ENCODE measurements around the gene KDM1B. TPM values are rescaled to one million over a fixed set of nuclear protein-coding genes. Genes with fewer than 3 reads are reported as not detected.
"Not testable (repeated sequence)": the region's sequence is repeated elsewhere in the genome, so short reads cannot be mapped to it uniquely, and the experiment has no call there.

Gene KDM1B
- total RNA-seq, 2 donors from 2014 or later = 8.4 to 8.7 TPM

DNA sequence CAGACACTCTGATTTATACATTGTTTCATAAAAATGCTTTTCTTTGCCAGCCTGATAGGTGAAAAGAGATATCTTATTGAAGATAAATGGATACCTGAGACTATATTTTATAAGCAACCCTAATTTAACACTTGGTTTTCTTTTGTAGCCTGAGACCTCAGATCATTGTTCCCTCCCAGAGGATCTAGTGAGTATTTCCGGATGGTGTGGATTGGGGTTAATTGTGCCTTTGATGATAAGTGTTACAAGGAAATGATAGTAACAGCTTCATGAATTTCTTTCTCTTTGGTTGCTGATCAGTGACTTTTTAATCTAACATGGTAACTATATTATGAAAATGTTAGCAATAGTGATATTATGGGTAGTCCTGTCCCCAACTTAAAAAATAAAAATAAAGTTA, 30.4 kb downstream of the KDM1B start:
- Mint-ChIP-seq H3K4me3 (no peak overlapping the region), H3K36me3 (ENCODE audit: low read depth) (no peaks in the 10 kb centered on the region), H3K4me1 (no peaks in the 10 kb centered on the region), H3K27ac (no peak overlapping the region), H3K27me3 (no peaks in the 10 kb centered on the region)
- H3K9me3 ChIP-seq (ENCODE audit: control insufficient read depth, low read length, poor library complexity, severe bottlenecking) = no peaks in the 10 kb centered on the region
- ATAC-seq (no peak), DNase-seq (no peak)

GRCh38 chr6:18186033-18186432, 30.8 kb downstream of the KDM1B start:
- Mint-ChIP-seq H3K36me3 (ENCODE audit: low read depth) (no peaks in the 10 kb centered on the region), H3K4me1 (no peaks in the 10 kb centered on the region), H3K27me3 (no peaks in the 10 kb centered on the region), H3K27ac (no peak overlapping the region), H3K4me3 (no peak overlapping the region)
- H3K9me3 ChIP-seq (ENCODE audit: control insufficient read depth, low read length, poor library complexity, severe bottlenecking) = no peaks in the 10 kb centered on the region
- ATAC-seq (no peak), DNase-seq (no peak)

GRCh38 chr6:18186540-18187250, 31.5 kb downstream of the KDM1B start:
- ATAC-seq (no peak), DNase-seq (no peak)
- H3K27ac Mint-ChIP-seq = no peak overlapping the region
- H3K9me3 ChIP-seq (ENCODE audit: control insufficient read depth, low read length, poor library complexity, severe bottlenecking) = no peaks in the 10 kb centered on the region
- H3K36me3 Mint-ChIP-seq (ENCODE audit: low read depth) = no peaks in the 10 kb centered on the region
- H3K4me3 Mint-ChIP-seq = no peak overlapping the region
- H3K27me3 Mint-ChIP-seq = no peaks in the 10 kb centered on the region
- H3K4me1 Mint-ChIP-seq = no peaks in the 10 kb centered on the region

DNA sequence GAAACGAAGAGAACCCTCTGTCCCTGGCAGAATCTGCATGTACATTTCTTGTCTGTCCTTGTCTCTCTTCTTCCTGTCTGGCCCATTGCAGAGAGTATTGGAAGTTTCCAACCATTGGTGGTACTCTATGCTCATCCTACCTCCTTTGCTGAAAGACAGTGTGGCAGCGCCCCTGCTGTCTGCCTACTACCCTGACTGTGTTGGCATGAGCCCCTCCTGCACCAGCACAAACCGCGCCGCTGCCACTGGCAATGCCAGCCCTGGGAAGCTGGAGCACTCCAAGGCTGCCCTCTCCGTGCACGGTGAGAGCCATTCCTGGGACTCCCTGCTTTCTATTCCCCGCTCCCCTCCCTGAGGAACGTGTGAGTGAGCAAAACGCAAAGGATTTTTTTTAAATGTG, 32.5 kb downstream of the KDM1B start:
- Mint-ChIP-seq H3K36me3 (ENCODE audit: low read depth) (no peaks in the 10 kb centered on the region), H3K27ac (no peak overlapping the region), H3K4me3 (no peak overlapping the region), H3K4me1 (no peaks in the 10 kb centered on the region), H3K27me3 (no peaks in the 10 kb centered on the region)
- DNase-seq (no peak), ATAC-seq (no peak)
- H3K9me3 ChIP-seq (ENCODE audit: control insufficient read depth, low read length, poor library complexity, severe bottlenecking) = no peaks in the 10 kb centered on the region

DNA sequence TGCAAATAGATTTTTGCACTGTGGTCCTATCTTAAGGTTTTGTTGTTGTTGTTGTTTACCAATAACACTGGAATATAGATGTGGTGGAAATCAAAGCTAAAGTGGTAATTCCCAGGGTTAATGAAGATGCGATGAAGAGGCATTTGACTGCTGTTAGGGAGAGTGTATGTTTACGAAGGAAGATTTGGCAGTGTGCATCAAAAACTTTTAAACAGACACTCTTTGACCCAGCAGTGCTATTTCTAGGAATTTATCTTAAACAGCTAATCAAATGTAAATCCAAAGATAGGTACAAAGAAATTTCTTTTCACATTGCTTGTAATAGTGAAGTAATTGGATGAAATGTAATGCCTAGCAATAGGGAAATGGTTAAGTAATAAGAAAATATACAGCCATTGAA, 34.0 kb downstream of the KDM1B start:
- no peak for ATAC-seq
- Mint-ChIP-seq H3K36me3 (ENCODE audit: low read depth) (no peaks in the 10 kb centered on the region), H3K27ac (no peak overlapping the region), H3K27me3 (no peaks in the 10 kb centered on the region), H3K4me3 (no peak overlapping the region), H3K4me1 (no peaks in the 10 kb centered on the region)
- H3K9me3 ChIP-seq (ENCODE audit: control insufficient read depth, low read length, poor library complexity, severe bottlenecking) = no peaks in the 10 kb centered on the region
- no peak for DNase-seq

DNA sequence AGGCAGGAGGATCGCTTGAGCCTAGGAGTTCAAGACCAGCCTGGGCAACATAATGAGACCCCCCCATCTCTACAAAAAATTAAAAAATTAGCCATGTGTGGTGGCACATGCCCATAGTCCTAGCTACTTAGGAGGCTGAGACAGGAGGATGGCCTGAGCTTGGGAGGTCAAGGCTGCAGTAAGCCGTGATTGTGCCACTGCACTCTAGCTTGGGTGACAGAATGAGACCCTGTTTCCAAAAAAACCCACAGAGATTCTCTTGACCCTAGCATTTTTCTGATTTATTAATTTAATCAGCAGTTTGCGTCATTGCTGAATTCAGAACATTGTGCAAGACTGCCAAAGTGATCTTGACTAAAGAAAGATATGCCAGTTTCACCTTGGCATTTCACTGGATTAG, 36.8 kb downstream of the KDM1B start:
- H3K9me3 ChIP-seq (ENCODE audit: control insufficient read depth, low read length, poor library complexity, severe bottlenecking) = no peaks in the 10 kb centered on the region
- H3K4me1 Mint-ChIP-seq = peaks cover 2% of the 10 kb centered on the region
- no peak overlapping the region for H3K4me3 Mint-ChIP-seq
- ATAC-seq (no peak), DNase-seq (no peak)
- H3K27me3 Mint-ChIP-seq = no peaks in the 10 kb centered on the region
- no peak overlapping the region for H3K27ac Mint-ChIP-seq
- H3K36me3 Mint-ChIP-seq (ENCODE audit: low read depth) = peaks cover 5% of the 10 kb centered on the region

DNA sequence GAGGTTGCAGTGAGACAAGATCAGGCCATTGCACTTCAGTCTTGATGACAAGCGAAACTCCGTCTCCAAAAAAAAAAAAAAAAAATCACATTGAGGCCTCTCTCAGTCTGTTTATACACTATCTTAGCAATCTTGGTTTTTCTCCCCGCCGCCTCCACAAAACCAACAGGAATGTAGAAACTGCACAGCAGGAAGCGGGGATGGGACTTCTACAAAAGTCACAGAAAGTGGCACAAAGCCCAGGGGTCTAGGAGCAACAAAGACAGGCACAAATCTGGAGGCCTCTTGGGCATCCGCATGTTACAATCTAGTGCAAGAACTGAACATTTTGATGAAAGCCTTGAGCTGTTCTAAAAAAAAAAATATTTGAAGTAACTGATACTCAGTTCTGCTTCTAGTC, 48.6 kb downstream of the KDM1B start:
- H3K4me1 Mint-ChIP-seq = peaks cover 4% of the 10 kb centered on the region
- no peak for ATAC-seq
- no peaks in the 10 kb centered on the region for H3K9me3 ChIP-seq (ENCODE audit: control insufficient read depth, low read length, poor library complexity, severe bottlenecking)
- H3K36me3 Mint-ChIP-seq (ENCODE audit: low read depth) = peaks cover 3% of the 10 kb centered on the region
- H3K4me3 Mint-ChIP-seq = no peak overlapping the region
- no peak overlapping the region for H3K27ac Mint-ChIP-seq
- no peaks in the 10 kb centered on the region for H3K27me3 Mint-ChIP-seq
- DNase-seq = no peak

DNA sequence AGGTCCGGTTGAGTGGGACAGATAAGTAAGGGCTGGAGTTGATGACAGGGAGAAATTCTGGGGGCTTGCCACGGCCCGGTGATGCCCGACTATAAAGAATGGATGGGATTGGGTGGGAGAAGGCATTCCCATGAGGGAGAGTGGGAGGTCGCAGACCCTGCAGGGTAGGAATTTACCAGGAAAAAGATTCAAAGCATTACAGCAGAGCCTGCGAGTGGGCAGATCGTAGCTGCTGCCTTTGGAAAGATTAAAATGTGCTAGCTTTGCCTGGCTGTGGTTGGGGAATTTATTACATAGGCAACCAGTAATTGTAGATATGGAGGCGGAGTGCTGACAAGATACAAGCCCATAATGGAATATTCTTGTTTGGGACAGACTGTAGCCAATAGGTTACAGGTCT, 49.5 kb downstream of the KDM1B start:
- no peak overlapping the region for H3K27ac Mint-ChIP-seq
- ATAC-seq (no peak), DNase-seq (no peak)
- H3K27me3 Mint-ChIP-seq = no peaks in the 10 kb centered on the region
- peaks cover 3% of the 10 kb centered on the region for H3K36me3 Mint-ChIP-seq (ENCODE audit: low read depth)
- peaks cover 4% of the 10 kb centered on the region for H3K4me1 Mint-ChIP-seq
- H3K4me3 Mint-ChIP-seq = no peak overlapping the region
- H3K9me3 ChIP-seq (ENCODE audit: control insufficient read depth, low read length, poor library complexity, severe bottlenecking) = no peaks in the 10 kb centered on the region

DNA sequence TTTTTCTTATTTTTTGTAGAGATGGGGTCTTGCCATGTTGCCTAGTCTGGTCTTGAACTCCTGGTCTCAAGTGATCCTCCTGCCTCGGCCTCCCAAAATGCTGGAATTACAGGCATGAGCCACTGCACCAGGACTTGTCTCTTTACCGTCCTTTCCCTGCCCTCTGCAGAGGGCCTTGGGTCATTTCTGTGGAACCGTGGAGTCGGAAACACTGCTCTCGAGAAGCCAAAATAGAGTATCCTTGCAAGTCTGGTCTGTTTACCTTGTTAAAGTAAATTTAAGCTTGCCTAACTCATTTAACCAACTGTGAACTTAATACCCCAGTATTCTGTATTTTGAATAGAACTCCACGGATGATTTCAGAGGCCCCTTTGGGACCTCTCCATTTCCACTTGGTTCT, 51.4 kb downstream of the KDM1B start:
- Mint-ChIP-seq H3K4me3 (no peak overlapping the region), H3K27me3 (no peaks in the 10 kb centered on the region), H3K36me3 (ENCODE audit: low read depth) (peaks cover 3% of the 10 kb centered on the region), H3K4me1 (peaks cover 4% of the 10 kb centered on the region), H3K27ac (no peak overlapping the region)
- H3K9me3 ChIP-seq (ENCODE audit: control insufficient read depth, low read length, poor library complexity, severe bottlenecking) = no peaks in the 10 kb centered on the region
- DNase-seq (no peak), ATAC-seq (no peak)

DNA sequence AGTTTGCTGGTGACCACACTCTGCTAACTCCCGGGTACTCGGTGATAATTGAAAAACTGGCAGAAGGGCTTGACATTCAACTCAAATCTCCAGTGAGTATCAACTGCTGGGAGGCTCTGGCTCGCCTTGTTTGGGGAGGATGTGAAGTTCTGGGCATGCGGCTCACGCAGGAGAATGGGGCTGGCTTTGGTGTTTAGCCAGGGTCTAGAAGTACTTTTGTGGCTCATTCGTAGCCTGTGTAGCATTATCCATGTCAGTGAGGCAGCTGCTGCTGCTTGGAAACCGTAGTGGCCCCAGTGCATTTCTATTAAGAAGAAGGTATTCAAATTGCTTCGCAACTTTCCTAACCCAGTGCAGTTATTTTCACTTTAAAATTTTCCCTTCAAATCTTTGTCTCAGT, 52.2 kb downstream of the KDM1B start:
- H3K36me3 Mint-ChIP-seq (ENCODE audit: low read depth) = peaks cover 3% of the 10 kb centered on the region
- no peaks in the 10 kb centered on the region for H3K27me3 Mint-ChIP-seq
- no peaks in the 10 kb centered on the region for H3K9me3 ChIP-seq (ENCODE audit: control insufficient read depth, low read length, poor library complexity, severe bottlenecking)
- H3K27ac Mint-ChIP-seq = no peak overlapping the region
- DNase-seq (no peak), ATAC-seq (no peak)
- H3K4me1 Mint-ChIP-seq = peaks cover 8% of the 10 kb centered on the region
- H3K4me3 Mint-ChIP-seq = no peak overlapping the region

DNA sequence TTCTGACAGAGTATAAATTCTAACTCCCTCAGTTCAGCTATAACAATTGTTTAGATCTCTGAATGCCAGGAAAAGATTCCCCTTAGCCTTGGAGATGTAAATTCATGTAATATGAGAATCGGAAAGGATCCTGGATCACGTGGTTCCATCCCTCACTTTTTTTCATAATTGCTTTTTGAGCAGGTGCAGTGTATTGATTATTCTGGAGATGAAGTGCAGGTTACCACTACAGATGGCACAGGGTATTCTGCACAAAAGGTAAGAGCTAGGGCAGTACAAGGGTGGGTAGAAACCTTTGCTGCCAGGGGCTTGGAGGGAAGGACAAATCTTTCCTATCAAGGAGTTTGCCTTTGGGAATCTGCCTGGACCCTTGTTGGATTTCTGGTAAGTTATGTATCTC, 52.7 kb downstream of the KDM1B start:
- H3K9me3 ChIP-seq (ENCODE audit: control insufficient read depth, low read length, poor library complexity, severe bottlenecking) = no peaks in the 10 kb centered on the region
- no peak for DNase-seq
- Mint-ChIP-seq H3K4me1 (peaks cover 8% of the 10 kb centered on the region), H3K27me3 (no peaks in the 10 kb centered on the region), H3K27ac (no peak overlapping the region), H3K36me3 (ENCODE audit: low read depth) (peaks cover 3% of the 10 kb centered on the region), H3K4me3 (no peak overlapping the region)
- no peak for ATAC-seq

GRCh38 chr6:18208778-18209177, 53.6 kb downstream of the KDM1B start:
- H3K9me3 ChIP-seq (ENCODE audit: control insufficient read depth, low read length, poor library complexity, severe bottlenecking); H3K4me3 Mint-ChIP-seq; DNase-seq; H3K27me3 Mint-ChIP-seq; ATAC-seq; H3K27ac Mint-ChIP-seq; H3K36me3 Mint-ChIP-seq (ENCODE audit: low read depth): not testable (repeated sequence)
- H3K4me1 Mint-ChIP-seq = peaks cover 15% of the 10 kb centered on the region

- Mint-ChIP-seq H3K4me3 (no peak overlapping the region), H3K27me3 (no peaks in the 10 kb centered on the region), H3K36me3 (ENCODE audit: low read depth) (peaks cover 3% of the 10 kb centered on the region), H3K4me1 (peaks cover 16% of the 10 kb centered on the region), H3K27ac (no peak overlapping the region)
- ATAC-seq (no peak), DNase-seq (no peak)
- H3K9me3 ChIP-seq (ENCODE audit: control insufficient read depth, low read length, poor library complexity, severe bottlenecking) = no peaks in the 10 kb centered on the region
These were observed 54.4 kb downstream of the KDM1B start for GRCh38 chr6:18209539-18210197.

GRCh38 chr6:18210707-18211106, 55.5 kb downstream of the KDM1B start:
- H3K4me3 Mint-ChIP-seq = no peak overlapping the region
- peaks cover 13% of the 10 kb centered on the region for H3K4me1 Mint-ChIP-seq
- DNase-seq (no peak), ATAC-seq (no peak)
- no peak overlapping the region for H3K27ac Mint-ChIP-seq
- no peaks in the 10 kb centered on the region for H3K9me3 ChIP-seq (ENCODE audit: control insufficient read depth, low read length, poor library complexity, severe bottlenecking)
- peaks cover 3% of the 10 kb centered on the region for H3K36me3 Mint-ChIP-seq (ENCODE audit: low read depth)
- H3K27me3 Mint-ChIP-seq = no peaks in the 10 kb centered on the region

Data from T-helper 17 cell (primary cell).